Stomach (tissue), 19 donors: ENCODE results near the gene RANBP3. TPM values are rescaled to one million over a fixed set of nuclear protein-coding genes. Genes with fewer than 3 reads are reported as not detected.
"Not testable (repeated sequence)": the region's sequence is repeated elsewhere in the genome, so short reads cannot be mapped to it uniquely, and the experiment has no call there.

Experiments used
- DNase-seq, 2 donors: peaks; one replicate each; pipeline versions ENCODE4 v3.0.0 to v3.0.0-alpha.2; 2013 to 2019
- H3K27ac ChIP-seq, 5 donors: fragments of 200-600 bp in 4 of 5; sonication (generic) in 4 of 5; one replicate each; pipeline ENCODE4 v1.5.1; 2013 to 2019; ENCODE audit warnings: mild to moderate bottlenecking in 1 of 5, moderate library complexity in 1 of 5
- H3K27me3 ChIP-seq, 3 donors: fragments of 200-600 bp; sonication (generic); one replicate each; pipeline ENCODE4 v1.5.1; 2017 to 2019; ENCODE audit warnings: mixed run types in 1 of 3
- H3K36me3 ChIP-seq, 4 donors: fragments of 200-600 bp; sonication (generic); 1 replicate in 3 of 4; 2 replicates in 1 of 4; pipeline ENCODE4 v1.5.1; 2016 to 2019
- H3K4me1 ChIP-seq, 4 donors: fragments of 200-600 bp; sonication (generic); one replicate each; pipeline ENCODE4 v1.5.1; 2016 to 2019
- H3K4me3 ChIP-seq, 4 donors: fragments of 200-600 bp; sonication (generic) in 3 of 4; one replicate each; pipeline ENCODE4 v1.5.1; 2016 to 2019; ENCODE audit warnings: mild to moderate bottlenecking in 1 of 4
- H3K9me3 ChIP-seq, 4 donors: fragments of 200-600 bp; sonication (generic); one replicate each; pipeline ENCODE4 v1.5.1; 2016 to 2019
- CTCF ChIP-seq, 7 experiments: fragments of 450-650 bp in 4 of 7; fragments of 200-600 bp in 3 of 7; sonication (generic) in 3 of 7; IDR thresholded peaks; one replicate each; pipeline ENCODE4 v1.5.1; 2016 to 2019; ENCODE audit warnings: antibody characterized with exemption in 7 of 7, control low read depth in 2 of 7, mild to moderate bottlenecking in 1 of 7
- EP300 ChIP-seq: sonication (generic); formaldehyde crosslinking; IDR thresholded peaks from one replicate; pipeline ENCODE4 v1.6.1; 2017; ENCODE audit warnings: antibody characterized with exemption
- POLR2A ChIP-seq, 4 donors: fragments of 450-650 bp; IDR thresholded peaks; one replicate each; pipeline ENCODE4 v1.6.1; 2016; ENCODE audit warnings: antibody characterized with exemption in 4 of 4, control low read depth in 2 of 4, mild to moderate bottlenecking in 1 of 4, moderate library complexity in 1 of 4
- POLR2AphosphoS5 ChIP-seq, 3 donors: sonication (generic); formaldehyde crosslinking; IDR thresholded peaks; one replicate each; pipeline ENCODE4 v1.6.1; 2016; ENCODE audit warnings: antibody characterized with exemption in 3 of 3
- WGBS, 5 donors: extraction: QIAGEN DNeasy Blood & Tissue Kit in 3 of 5; methylation state at CpG; one replicate each; pipeline versions ENCODE4 v1.1.5 to v1.1.7; 2013 to 2018; 5-methylcytosine and 5-hydroxymethylcytosine counted together
- intact Hi-C: fragments of 100-400 bp; cut with DNase I; formaldehyde crosslinking; loops from one replicate; pipeline ENCODE4 v1.15.1; 2023; ENCODE audit warnings: low total_unique reads
- long read RNA-seq, 10 donors: transcript quantifications; one replicate each; lab custom pipeline, GENCODE V29; 2026
- polyA plus RNA-seq, 3 donors: library from polyadenylated mRNA; stranded (reverse); fragments of 200-250 nt; gene quantifications; one replicate each; pipeline ENCODE4 v1.2.3, GENCODE V29; 2013
- total RNA-seq, 5 donors: library from RNA; depleted of rRNA; stranded (reverse); fragments of >200 nt; gene quantifications; one replicate each; pipeline versions ENCODE4 v1.1.0 to v1.2.3, GENCODE V29; 2014 to 2016
- donor health status: healthy with polysubstance abuse.
- donor health status: Bipolar disorder and iron deficiency.
- donor health status: healthy.

Gene RANBP3
- 100 to 1,000 TPM in 2 of 5 donors, 10 to 100 TPM in 3; 28.6 to 235 (median 85.9) TPM for total RNA-seq
- polyA plus RNA-seq = 10 to 100 TPM; 27.7 to 34.4 (median 31.2) TPM
- long read RNA-seq, donor 1, partial matches to known transcripts = 0 of 4 reads
- long read RNA-seq, donor 1, other reads (novel, unspliced or antisense) = 0 of 4 reads
- long read RNA-seq, donor 2, partial matches to known transcripts = 0 of 2 reads
- long read RNA-seq, donor 2, other reads (novel, unspliced or antisense) = 0 of 2 reads
- long read RNA-seq, donor 3, partial matches to known transcripts = 0 of 1 reads
- long read RNA-seq, donor 3, other reads (novel, unspliced or antisense) = 0 of 1 reads
- long read RNA-seq, donor 4 = 0 reads
- long read RNA-seq, donor 5, partial matches to known transcripts = 10 of 14 reads
- long read RNA-seq, donor 5, other reads (novel, unspliced or antisense) = 0 of 14 reads
- long read RNA-seq, donor 6, partial matches to known transcripts = 0 of 5 reads
- long read RNA-seq, donor 6, other reads (novel, unspliced or antisense) = 0 of 5 reads
- long read RNA-seq, donor 7, partial matches to known transcripts = 10 of 11 reads
- long read RNA-seq, donor 7, other reads (novel, unspliced or antisense) = 0 of 11 reads
- long read RNA-seq, donor 8, partial matches to known transcripts = 5 of 6 reads
- long read RNA-seq, donor 8, other reads (novel, unspliced or antisense) = 0 of 6 reads
- long read RNA-seq, donor 9, partial matches to known transcripts = 0 of 3 reads
- long read RNA-seq, donor 9, other reads (novel, unspliced or antisense) = 0 of 3 reads
- long read RNA-seq, donor 10, partial matches to known transcripts = 0 of 1 reads
- long read RNA-seq, donor 10, other reads (novel, unspliced or antisense) = 0 of 1 reads

- TF ChIP-seq POLR2AphosphoS5 (IDR thresholded peaks at IDR 0.05) (peak; percentile 85 to 97 (median 87)), CTCF (IDR thresholded peaks at IDR 0.05) (peak in 1 of 7 experiments; percentile 18), EP300 (no peak), POLR2A (IDR thresholded peaks at IDR 0.05) (peak in 1 of 4 donors; percentile 12)
- intact Hi-C loops = no loop called here
- 0 to 1% (median 0%) methylated on average over 35 to 88 of the region's 88 CpGs for WGBS, 5 donors
- Histone ChIP-seq H3K4me3 (peak within 1 kb of the TSS; percentile 78 to 100 (median 96)), H3K9me3 (no peaks in the 10 kb centered on the region), H3K27me3 (no peaks in the 10 kb centered on the region), H3K36me3 (peaks cover 0 to 23% (median 15%) of the 10 kb centered on the region in 4 donors), H3K27ac (peak within 1 kb of the TSS; percentile 83 to 94 (median 92)), H3K4me1 (peaks cover 50 to 71% (median 64%) of the 10 kb centered on the region in 4 donors)
- peak; percentile 100 for DNase-seq
Observed at GRCh38 chr19:5977785-5978605, at the start of gene RANBP3. TSS of gene RANBP3 (minus strand) at chr19:5978140. CDS start at chr19:5978082, 58 bp downstream.

GRCh38 chr19:6026390-6027227 lies 48.7 kb upstream of the RANBP3 start:
- peaks cover 4 to 26% (median 21%) of the 10 kb centered on the region in 4 donors for H3K36me3 ChIP-seq
- 91 to 95% (median 94%) methylated on average over 30 of the region's 30 CpGs for WGBS, 5 donors
- H3K27me3 ChIP-seq = no peaks in the 10 kb centered on the region
- intact Hi-C loops = no loop called here
- H3K4me1 ChIP-seq = peaks cover 11 to 17% (median 14%) of the 10 kb centered on the region in 4 donors
- no peak for TF ChIP-seq CTCF (IDR thresholded peaks at IDR 0.05)
- H3K4me3 ChIP-seq = no peak overlapping the region
- no peaks in the 10 kb centered on the region for H3K9me3 ChIP-seq
- no peak for DNase-seq
- no peak overlapping the region for H3K27ac ChIP-seq

GRCh38 chr19:6024756-6025155 lies 46.8 kb upstream of the RANBP3 start:
- peaks cover 4 to 26% (median 21%) of the 10 kb centered on the region in 4 donors for H3K36me3 ChIP-seq
- 93 to 97% (median 96%) methylated on average over 22 to 27 of the region's 27 CpGs for WGBS, 5 donors
- DNase-seq = not testable (repeated sequence)

GRCh38 chr19:6023936-6024335 lies 46.0 kb upstream of the RANBP3 start:
- Histone ChIP-seq H3K27ac (peak overlapping the region in 2 of 5 donors; percentile 60 to 73), H3K4me1 (peaks cover 18 to 37% (median 29%) of the 10 kb centered on the region in 4 donors), H3K27me3 (no peaks in the 10 kb centered on the region), H3K36me3 (peaks cover 4 to 26% (median 19%) of the 10 kb centered on the region in 4 donors), H3K4me3 (no peak overlapping the region), H3K9me3 (no peaks in the 10 kb centered on the region)
- DNase-seq = no peak
- WGBS, 5 donors = 78 to 91% (median 84%) methylated on average over 11 to 12 of the region's 12 CpGs
- intact Hi-C loops = loop anchor here (5.0 kb wide), 1 partner anchor 37 kb away; no protein-coding TSS in a partner anchor
- TF ChIP-seq POLR2A (IDR thresholded peaks at IDR 0.05) = no peak

More at GRCh38 chr19:6024756-6025155, 46.8 kb upstream of the RANBP3 start:
- H3K27me3 ChIP-seq, H3K9me3 ChIP-seq, H3K4me3 ChIP-seq, H3K27ac ChIP-seq: not testable (repeated sequence)
- intact Hi-C loops = loop anchor here (5.0 kb wide), 1 partner anchor 37 kb away; no protein-coding TSS in a partner anchor
- H3K4me1 ChIP-seq = peaks cover 18 to 36% (median 29%) of the 10 kb centered on the region in 4 donors
